ENCODE measurements around the gene TMEM163. TPM values are rescaled to one million over a fixed set of nuclear protein-coding genes. Genes with fewer than 3 reads are reported as not detected.

TMEM163 gene
- polyA plus RNA-seq, 3 donors = 0.01 TPM; not detected in 2

DNA sequence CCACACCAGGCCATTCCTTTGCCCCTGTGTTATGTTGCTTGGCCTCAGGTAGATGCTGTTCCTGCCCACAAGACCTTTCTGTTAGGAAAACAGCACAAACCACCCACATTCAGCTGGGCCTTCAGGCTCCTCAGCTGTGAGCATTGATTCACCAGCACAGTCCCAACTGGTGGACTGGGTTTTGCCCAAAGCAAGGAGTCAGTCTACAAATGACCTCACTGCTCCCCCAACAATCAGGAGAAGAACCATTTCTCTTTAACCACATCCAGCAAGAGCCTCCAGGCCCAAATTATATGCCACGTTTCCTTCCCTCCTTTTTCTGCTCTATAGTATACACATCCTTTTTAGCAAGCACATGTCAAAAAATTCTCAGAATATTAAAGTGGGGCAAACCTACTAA is 5.2 kb downstream of the TMEM163 start:
- H3K4me1 Mint-ChIP-seq = peaks cover 24% of the 10 kb centered on the region
- intact Hi-C loops (cut with micrococcal nuclease) = no loop called here
- TF ChIP-seq, protein P1, sequence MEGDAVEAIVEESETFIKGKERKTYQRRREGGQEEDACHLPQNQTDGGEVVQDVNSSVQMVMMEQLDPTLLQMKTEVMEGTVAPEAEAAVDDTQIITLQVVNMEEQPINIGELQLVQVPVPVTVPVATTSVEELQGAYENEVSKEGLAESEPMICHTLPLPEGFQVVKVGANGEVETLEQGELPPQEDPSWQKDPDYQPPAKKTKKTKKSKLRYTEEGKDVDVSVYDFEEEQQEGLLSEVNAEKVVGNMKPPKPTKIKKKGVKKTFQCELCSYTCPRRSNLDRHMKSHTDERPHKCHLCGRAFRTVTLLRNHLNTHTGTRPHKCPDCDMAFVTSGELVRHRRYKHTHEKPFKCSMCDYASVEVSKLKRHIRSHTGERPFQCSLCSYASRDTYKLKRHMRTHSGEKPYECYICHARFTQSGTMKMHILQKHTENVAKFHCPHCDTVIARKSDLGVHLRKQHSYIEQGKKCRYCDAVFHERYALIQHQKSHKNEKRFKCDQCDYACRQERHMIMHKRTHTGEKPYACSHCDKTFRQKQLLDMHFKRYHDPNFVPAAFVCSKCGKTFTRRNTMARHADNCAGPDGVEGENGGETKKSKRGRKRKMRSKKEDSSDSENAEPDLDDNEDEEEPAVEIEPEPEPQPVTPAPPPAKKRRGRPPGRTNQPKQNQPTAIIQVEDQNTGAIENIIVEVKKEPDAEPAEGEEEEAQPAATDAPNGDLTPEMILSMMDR (IDR thresholded peaks at IDR 0.05) = no peak
- peaks cover 37 to 56% (median 41%) of the 10 kb centered on the region in 3 donors for H3K27me3 Mint-ChIP-seq (ENCODE audit: low read depth in 3 of 3)
- H3K4me3 Mint-ChIP-seq = peak overlapping the region in 1 of 2 donors; percentile 26
- peaks cover 0 to 8% of the 10 kb centered on the region in 2 donors for H3K9me3 ChIP-seq (replicated peaks in 1 of 2; ENCODE audit: control insufficient read depth in 1 of 2, insufficient read depth in 1 of 2, low read length in 2 of 2)
- H3K27me3 ChIP-seq (ENCODE audit: control insufficient read depth in 2 of 2, insufficient read depth in 2 of 2, low read length in 2 of 2) = peaks cover 34 to 37% of the 10 kb centered on the region in 2 donors
- peak overlapping the region; percentile 12 for H2AFZ ChIP-seq (ENCODE audit: insufficient read depth, low read depth, low read length, poor library complexity, severe bottlenecking)
- H3K36me3 ChIP-seq (replicated peaks in 1 of 2; ENCODE audit: control insufficient read depth in 1 of 2, insufficient read depth in 2 of 2, low read length in 2 of 2) = no peaks in the 10 kb centered on the region
- H3K4me2 ChIP-seq (replicated peaks; ENCODE audit: extremely low read depth, low read length, poor library complexity, severe bottlenecking) = no peak overlapping the region
- H3K9me3 Mint-ChIP-seq = peaks cover 0 to 7% (median 6%) of the 10 kb centered on the region in 7 donors
- H3K79me2 ChIP-seq (ENCODE audit: insufficient read depth, low read length) = no peaks in the 10 kb centered on the region
- DNase-seq = no peak
- no peaks in the 10 kb centered on the region for H4K20me1 ChIP-seq (ENCODE audit: insufficient read depth, low read length)
- no peak overlapping the region for H3K27ac Mint-ChIP-seq
- H3K4me1 ChIP-seq (ENCODE audit: control insufficient read depth in 1 of 2, insufficient read depth in 2 of 2, low read length in 2 of 2) = peaks cover 24 to 29% of the 10 kb centered on the region in 2 donors
- peaks cover 0 to 12% of the 10 kb centered on the region in 2 donors for H3K36me3 Mint-ChIP-seq
- H3K9ac ChIP-seq (ENCODE audit: insufficient read depth, low read length, poor library complexity, severe bottlenecking) = no peak overlapping the region
- H3K27ac ChIP-seq (ENCODE audit: low read depth in 1 of 2, low read length in 2 of 2) = no peak overlapping the region
- WGBS (ENCODE audit: insufficient coverage) = no CpG with 5 or more reads among the region's 1 CpG
- H3K4me3 ChIP-seq (replicated peaks in 1 of 3; ENCODE audit: low read depth in 2 of 3, low read length in 3 of 3) = no peak overlapping the region

DNA sequence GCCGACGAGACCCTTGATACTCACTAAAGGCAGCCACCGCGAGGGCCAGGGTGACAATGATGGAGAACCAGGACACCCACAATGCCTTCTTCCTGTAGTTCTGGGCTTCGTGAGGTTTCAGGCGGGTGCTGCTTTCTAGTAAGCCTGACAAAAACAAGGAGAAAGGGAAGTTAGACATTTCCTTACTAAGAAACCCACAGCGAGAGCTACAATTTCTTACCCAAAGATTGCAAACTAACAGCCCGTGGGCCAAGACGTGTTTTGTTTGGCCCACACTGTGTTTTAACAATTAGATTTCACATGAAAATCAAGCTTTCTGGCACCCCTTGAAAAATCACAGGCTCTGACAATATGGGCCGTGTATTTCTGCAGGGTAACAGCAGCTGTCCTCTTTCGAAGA is 5.6 kb downstream of the TMEM163 start:
- Histone ChIP-seq H3K79me2 (ENCODE audit: insufficient read depth, low read length) (no peaks in the 10 kb centered on the region), H2AFZ (ENCODE audit: insufficient read depth, low read depth, low read length, poor library complexity, severe bottlenecking) (peak overlapping the region; percentile 12), H3K4me2 (replicated peaks; ENCODE audit: extremely low read depth, low read length, poor library complexity, severe bottlenecking) (peak overlapping the region; percentile 67), H3K9me3 (replicated peaks in 1 of 2; ENCODE audit: control insufficient read depth in 1 of 2, insufficient read depth in 1 of 2, low read length in 2 of 2) (peaks cover 0 to 8% of the 10 kb centered on the region in 2 donors), H3K4me1 (ENCODE audit: control insufficient read depth in 1 of 2, insufficient read depth in 2 of 2, low read length in 2 of 2) (peaks cover 22 to 25% of the 10 kb centered on the region in 2 donors), H3K4me3 (replicated peaks in 1 of 3; ENCODE audit: low read depth in 2 of 3, low read length in 3 of 3) (peak overlapping the region in 1 of 3 experiments; percentile 53), H3K9ac (ENCODE audit: insufficient read depth, low read length, poor library complexity, severe bottlenecking) (no peak overlapping the region), H3K27ac (ENCODE audit: low read depth in 1 of 2, low read length in 2 of 2) (no peak overlapping the region), H4K20me1 (ENCODE audit: insufficient read depth, low read length) (no peaks in the 10 kb centered on the region), H3K27me3 (ENCODE audit: control insufficient read depth in 2 of 2, insufficient read depth in 2 of 2, low read length in 2 of 2) (peaks cover 34 to 35% of the 10 kb centered on the region in 2 donors), H3K36me3 (replicated peaks in 1 of 2; ENCODE audit: control insufficient read depth in 1 of 2, insufficient read depth in 2 of 2, low read length in 2 of 2) (no peaks in the 10 kb centered on the region)
- TF ChIP-seq, protein P1 (IDR thresholded peaks at IDR 0.05) = no peak
- peaks cover 36 to 53% (median 41%) of the 10 kb centered on the region in 3 donors for H3K27me3 Mint-ChIP-seq (ENCODE audit: low read depth in 3 of 3)
- H3K4me1 Mint-ChIP-seq = peaks cover 23% of the 10 kb centered on the region
- H3K4me3 Mint-ChIP-seq = peak overlapping the region; percentile 48 to 91
- H3K9me3 Mint-ChIP-seq = peaks cover 0 to 7% (median 5%) of the 10 kb centered on the region in 7 donors
- peak overlapping the region in 2 of 7 donors; percentile 11 to 32 for H3K27ac Mint-ChIP-seq
- intact Hi-C loops (cut with micrococcal nuclease) = no loop called here
- DNase-seq = peak in 2 of 3 donors; percentile 24 to 47
- 11% methylated on average over 10 of the region's 11 CpGs for WGBS (ENCODE audit: insufficient coverage)
- H3K36me3 Mint-ChIP-seq = peaks cover 0 to 11% of the 10 kb centered on the region in 2 donors
